Lung (tissue), 12 donors: Measurements from ENCODE around the gene FGF14. TPM values are rescaled to one million over a fixed set of nuclear protein-coding genes. Genes with fewer than 3 reads are reported as not detected.

Experiments used
- ATAC-seq: fragments of 200-7000 bp; cut with Tn5 transposase; one replicate; pipeline ENCODE4 v1.9.1; 2020; ENCODE audit warnings: moderate number of reproducible peaks; ENCODE audit not compliant: insufficient read depth, low FRiP score
- DNase-seq, 3 donors: peaks; one replicate each; pipeline ENCODE4 v3.0.0-alpha.2; 2013 to 2017
- H3K27ac ChIP-seq, 2 donors: one replicate each; pipeline ENCODE4 v1.5.1; 2013; ENCODE audit warnings: mild to moderate bottlenecking in 2 of 2, moderate library complexity in 2 of 2, control low read depth in 1 of 2, inconsistent platforms in 1 of 2, low read depth in 1 of 2, low read length in 1 of 2
- H3K27me3 ChIP-seq, 3 donors: one replicate each; pipeline ENCODE4 v1.5.1; 2013; ENCODE audit warnings: low read length in 2 of 3; ENCODE audit not compliant: control insufficient read depth in 3 of 3, insufficient read depth in 3 of 3
- H3K36me3 ChIP-seq, 4 donors: one replicate each; pipeline ENCODE4 v1.5.1; 2013; ENCODE audit warnings: low read length in 4 of 4, mild to moderate bottlenecking in 1 of 4, moderate library complexity in 1 of 4; ENCODE audit not compliant: control insufficient read depth in 4 of 4, insufficient read depth in 4 of 4
- H3K4me1 ChIP-seq, 5 donors: one replicate each; pipeline ENCODE4 v1.5.1; 2013; ENCODE audit warnings: low read length in 5 of 5, mild to moderate bottlenecking in 2 of 5, moderate library complexity in 1 of 5; ENCODE audit not compliant: control insufficient read depth in 5 of 5, insufficient read depth in 5 of 5
- H3K4me3 ChIP-seq: one replicate; pipeline ENCODE4 v1.5.1; 2013; ENCODE audit warnings: mild to moderate bottlenecking, control low read depth, moderate library complexity
- H3K9ac ChIP-seq, 2 donors: one replicate each; pipeline ENCODE4 v1.5.1; 2013; ENCODE audit warnings: low read length in 2 of 2, control low read depth in 1 of 2; ENCODE audit not compliant: insufficient read depth in 1 of 2
- H3K9me3 ChIP-seq, 4 donors: one replicate each; pipeline ENCODE4 v1.5.1; 2013; ENCODE audit warnings: low read length in 3 of 4, mild to moderate bottlenecking in 1 of 4, moderate library complexity in 1 of 4; ENCODE audit not compliant: control insufficient read depth in 4 of 4, insufficient read depth in 3 of 4
- CTCF ChIP-seq: IDR thresholded peaks from 2 replicates; pipeline ENCODE4 v1.5.1; 2012; ENCODE audit warnings: mild to moderate bottlenecking; ENCODE audit errors: control extremely low read depth, extremely low read depth
- WGBS, 2 donors: extraction: QIAGEN DNeasy Blood & Tissue Kit; methylation state at CpG; one replicate each; pipeline ENCODE4 v1.1.7; 2013; 5-methylcytosine and 5-hydroxymethylcytosine counted together
- polyA plus RNA-seq, 2 donors: library from polyadenylated mRNA; stranded (reverse); fragments of 200-250 nt; gene quantifications; one replicate each; pipeline ENCODE4 v1.2.1, GENCODE V29; 2013
- total RNA-seq, 2 donors: library from RNA; depleted of rRNA in 1 of 2; stranded (reverse); fragments of >200 nt in 1 of 2; gene quantifications; one replicate each; pipeline ENCODE4 v1.2.1, GENCODE V29; 2014 to 2021
- donor health status: control.
- donor health status: control.
- donor health status: Bipolar disorder and iron deficiency.
- donor health status: healthy.
- donor health status: DM: yes; HTN: yes; CAD: no.

The FGF14 gene
- total and polyA plus RNA-seq, 4 donors, result 0.59 to 12.9 (median 2.3) TPM

GRCh38 chr13:102394158-102395053 lies 7.4 kb downstream of the FGF14 start:
- ATAC-seq (peak; percentile 94), DNase-seq (peak; percentile 95 to 98 (median 96))
- no peak for TF ChIP-seq CTCF
- H3K27me3 ChIP-seq, result peaks cover 0 to 14% (median 4%) of the 10 kb centered on the region in 3 donors
- peak overlapping the region; percentile 63 to 95 for H3K27ac ChIP-seq
- peak overlapping the region; percentile 97 for H3K4me3 ChIP-seq
- H3K9me3 ChIP-seq, result no peaks in the 10 kb centered on the region
- no peaks in the 10 kb centered on the region for H3K36me3 ChIP-seq
- peaks cover 0 to 5% (median 0%) of the 10 kb centered on the region in 5 donors for H3K4me1 ChIP-seq
- WGBS, 2 donors, result 1% methylated on average over 64 to 72 of the region's 72 CpGs
- H3K9ac ChIP-seq, result peak overlapping the region; percentile 7 to 63

- no peak for TF ChIP-seq CTCF
- H3K9me3 ChIP-seq, result no peaks in the 10 kb centered on the region
- H3K27ac ChIP-seq, result peak overlapping the region in 1 of 2 donors; percentile 26
- peak in 1 of 3 donors; percentile 46 for DNase-seq
- no peak overlapping the region for H3K4me3 ChIP-seq
- peaks cover 0 to 2% (median 0%) of the 10 kb centered on the region in 3 donors for H3K27me3 ChIP-seq
- peaks cover 0 to 5% (median 0%) of the 10 kb centered on the region in 5 donors for H3K4me1 ChIP-seq
- no peak for ATAC-seq
- H3K9ac ChIP-seq, result no peak overlapping the region
- WGBS, 2 donors, result 62 to 78% methylated on average over 7 of the region's 7 CpGs
- no peaks in the 10 kb centered on the region for H3K36me3 ChIP-seq
These were observed 9.2 kb downstream of the FGF14 start for GRCh38 chr13:102392481-102393209.

GRCh38 chr13:102386461-102386860 lies 15.4 kb downstream of the FGF14 start:
- Histone ChIP-seq H3K27me3 (no peaks in the 10 kb centered on the region), H3K4me1 (no peaks in the 10 kb centered on the region), H3K36me3 (no peaks in the 10 kb centered on the region), H3K9me3 (no peaks in the 10 kb centered on the region), H3K4me3 (no peak overlapping the region), H3K9ac (no peak overlapping the region), H3K27ac (no peak overlapping the region)
- ATAC-seq, result no peak
- TF ChIP-seq CTCF, result no peak
- 65% methylated on average over 5 of the region's 5 CpGs for WGBS, 2 donors
- DNase-seq, result no peak
